ENCODE measurements around the gene DGUOK.

DGUOK gene

GRCh38 chr2:73999881-74000597 lies 73.4 kb downstream of the DGUOK start:
- no peak for DNase-seq (ENCODE audit: low spot score)

- no peak for DNase-seq (ENCODE audit: low spot score)
Measured at GRCh38 chr2:74000666-74001065, 74.0 kb downstream of the DGUOK start.

- no peak for DNase-seq (ENCODE audit: low spot score)
Measured at GRCh38 chr2:74001121-74001520, 74.4 kb downstream of the DGUOK start.

GRCh38 chr2:74001781-74002504 lies 75.3 kb downstream of the DGUOK start:
- DNase-seq (ENCODE audit: low spot score), result no peak

- DNase-seq (ENCODE audit: low spot score), result peak; percentile 75
Measured at GRCh38 chr2:74002505-74003421, 76.1 kb downstream of the DGUOK start.

GRCh38 chr2:74003494-74004211 lies 77.0 kb downstream of the DGUOK start:
- DNase-seq (ENCODE audit: low spot score), result no peak

- no peak for DNase-seq (ENCODE audit: low spot score)
Measured at GRCh38 chr2:74004212-74005182, 77.8 kb downstream of the DGUOK start.

- DNase-seq (ENCODE audit: low spot score), result no peak
Measured at GRCh38 chr2:74005786-74006185, 79.1 kb downstream of the DGUOK start.

GRCh38 chr2:74006459-74006858 lies 79.8 kb downstream of the DGUOK start:
- DNase-seq (ENCODE audit: low spot score), result no peak

- no peak for DNase-seq (ENCODE audit: low spot score)
Measured at GRCh38 chr2:74007121-74007520, 80.4 kb downstream of the DGUOK start.

GRCh38 chr2:74007711-74008110 lies 81.0 kb downstream of the DGUOK start:
- no peak for DNase-seq (ENCODE audit: low spot score)

Data from SW480 (cell line).